Measurements from ENCODE around the gene BARD1.
"Not testable (repeated sequence)": the region's sequence is repeated elsewhere in the genome, so short reads cannot be mapped to it uniquely, and the experiment has no call there.

BARD1 gene

GRCh38 chr2:214808981-214809750 lies at the start of gene BARD1:
TSS of gene BARD1 (minus strand) at chr2:214809683. CDS start at chr2:214809569, 114 bp downstream.
- DNase-seq, result no peak

- no peak for DNase-seq
These were observed 46.7 kb upstream of the BARD1 start for GRCh38 chr2:214856137-214856536.

DNA sequence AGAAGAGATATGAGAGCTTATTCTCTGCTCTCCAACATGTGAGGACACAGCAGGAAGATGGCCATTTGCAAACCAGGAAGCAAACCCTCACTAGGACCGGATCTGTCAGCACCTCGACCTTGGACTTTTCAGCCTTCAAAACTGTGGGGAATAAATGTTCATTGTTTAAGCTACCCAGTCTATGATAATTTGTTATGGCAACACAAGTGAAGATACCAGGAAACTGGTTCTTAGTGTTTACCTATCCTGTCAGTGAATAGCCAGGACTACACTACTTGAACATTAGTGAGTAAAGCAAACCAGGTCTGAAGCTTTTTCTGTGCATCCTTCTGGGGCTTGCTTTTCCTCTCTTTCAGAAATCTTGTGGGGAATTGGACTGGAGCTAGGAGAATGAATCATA lies 44.4 kb upstream of the BARD1 start:
- DNase-seq, result no peak

GRCh38 chr2:214843823-214844222 lies 34.3 kb upstream of the BARD1 start:
- DNase-seq, result no peak

DNA sequence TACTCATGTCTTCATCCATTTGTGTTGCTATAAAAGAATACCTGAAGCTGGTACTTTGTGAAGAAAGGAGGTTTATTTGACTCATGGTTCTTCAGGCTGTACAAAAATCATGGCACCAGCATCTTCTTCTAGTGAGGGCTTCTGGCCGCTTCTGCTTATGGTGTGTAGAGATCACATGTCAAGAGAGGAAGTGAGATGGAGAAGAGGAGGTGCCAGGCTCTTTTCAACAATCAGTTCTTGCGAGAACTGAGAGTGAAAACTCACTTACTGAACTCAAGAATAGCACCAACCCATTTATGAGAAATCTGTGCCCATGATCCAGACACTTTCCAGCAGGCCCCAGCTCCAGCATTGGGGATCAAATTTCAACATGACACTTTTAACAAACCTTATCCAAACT lies 30.0 kb upstream of the BARD1 start:
- DNase-seq, result no peak

DNA sequence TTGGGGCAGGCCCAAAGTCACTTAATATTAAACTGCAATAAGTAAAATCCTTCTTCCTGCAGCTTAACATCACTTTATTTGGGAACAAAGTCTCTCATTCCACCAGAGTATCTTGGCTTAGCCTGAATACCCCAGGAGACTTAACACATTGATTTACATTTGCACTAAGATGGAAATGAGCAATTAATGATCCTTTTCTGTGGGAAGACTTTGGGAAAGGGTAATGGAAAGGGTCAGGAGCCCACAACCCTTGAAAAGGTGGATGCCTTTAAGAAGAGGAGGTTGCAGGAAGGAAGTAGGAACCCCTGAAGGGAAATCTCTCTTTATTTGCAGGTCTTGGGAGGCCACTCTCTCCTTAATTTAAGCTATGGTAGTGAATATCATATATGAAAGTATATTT lies 28.0 kb upstream of the BARD1 start:
- no peak for DNase-seq

DNA sequence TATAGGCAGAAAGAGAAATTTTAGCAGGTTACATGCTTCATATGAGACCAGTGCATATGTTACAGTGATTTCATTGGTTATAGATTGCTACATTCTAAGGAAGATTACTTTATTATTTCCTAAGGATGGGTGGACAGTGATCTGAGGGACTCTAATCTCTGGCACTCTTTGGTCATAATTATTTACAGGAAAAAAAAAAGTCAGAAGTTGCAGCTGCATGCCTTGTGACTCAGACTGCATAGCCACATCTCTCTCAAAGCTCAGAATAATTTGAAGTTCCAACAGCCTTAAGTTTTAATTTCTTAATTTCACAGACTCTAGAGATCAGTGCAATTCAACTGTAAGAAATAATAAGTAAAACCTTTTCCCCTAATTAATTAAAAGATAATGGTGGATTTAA lies 27.1 kb upstream of the BARD1 start:
- no peak for DNase-seq

GRCh38 chr2:214830794-214831346 lies 21.4 kb upstream of the BARD1 start:
- no peak for DNase-seq

GRCh38 chr2:214816008-214816533 lies 6.6 kb upstream of the BARD1 start:
- no peak for DNase-seq

- DNase-seq, result no peak
These were observed 1.2 kb upstream of the BARD1 start for GRCh38 chr2:214810671-214811070.

DNA sequence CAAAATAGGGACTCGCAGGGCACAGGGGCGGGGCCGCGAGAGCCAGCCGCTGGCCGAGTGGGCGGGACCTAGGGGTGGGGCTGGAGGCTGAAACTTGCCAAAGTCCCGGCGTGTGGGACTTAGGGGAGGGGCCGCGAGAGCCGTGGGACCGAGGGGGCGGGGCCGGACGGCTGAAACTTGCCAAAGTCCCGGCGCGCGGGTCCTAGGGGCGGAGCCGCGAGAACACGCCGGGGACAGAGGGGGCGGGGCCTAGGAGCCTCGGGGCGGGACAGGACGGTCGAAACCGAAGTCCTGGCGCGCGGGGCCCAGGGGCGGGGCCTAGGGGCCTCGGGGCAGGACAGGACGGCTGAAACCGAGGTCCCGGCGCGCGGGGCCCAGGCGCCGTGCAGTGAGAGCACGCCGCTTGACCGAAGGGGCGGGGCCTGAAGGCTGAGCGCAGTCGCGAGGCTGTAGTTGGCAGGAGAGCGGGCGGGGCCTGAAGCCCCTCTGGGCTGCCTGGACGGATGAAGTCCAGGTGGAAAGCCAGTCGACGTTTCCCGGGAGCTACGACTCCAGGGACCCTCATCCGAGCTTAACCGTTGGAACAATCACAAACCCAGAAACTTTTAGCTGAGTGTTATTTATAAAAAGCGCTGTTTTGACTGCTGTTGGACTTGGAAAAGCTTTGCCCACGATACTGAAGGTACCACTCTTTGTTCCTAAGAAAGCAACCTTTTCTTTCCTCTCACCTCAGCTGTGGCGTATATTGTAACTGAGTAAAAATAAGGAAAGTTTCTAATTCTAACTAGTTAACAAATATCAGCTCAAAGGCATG lies 475 bp upstream of the BARD1 start:
- DNase-seq, result no peak

GRCh38 chr2:214807653-214808052 lies 1.8 kb downstream of the BARD1 start:
- DNase-seq, result no peak

- DNase-seq, result no peak
These were observed 7.6 kb downstream of the BARD1 start for GRCh38 chr2:214801768-214802397.

- DNase-seq, result no peak
These were observed 8.4 kb downstream of the BARD1 start for GRCh38 chr2:214801068-214801467.

GRCh38 chr2:214800180-214800579 lies 9.3 kb downstream of the BARD1 start:
- no peak for DNase-seq

DNA sequence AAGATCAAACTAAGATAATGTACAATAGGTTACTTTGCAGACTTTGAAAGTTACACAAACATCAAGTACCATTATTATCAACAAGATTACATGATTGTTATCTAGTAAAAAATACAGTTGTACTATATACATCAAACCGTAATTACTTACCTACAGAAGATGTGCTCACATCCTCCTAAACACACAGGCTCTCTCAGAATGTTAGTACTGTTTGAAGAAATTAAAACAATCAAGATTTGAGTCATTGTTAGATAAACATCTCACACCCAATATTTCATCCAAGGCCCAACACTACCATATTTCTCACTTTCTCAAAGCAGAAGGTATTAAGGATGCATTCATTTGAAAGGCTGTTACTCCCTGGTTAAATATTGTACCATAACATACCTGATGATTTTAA lies 12.6 kb downstream of the BARD1 start:
- DNase-seq, result no peak

GRCh38 chr2:214783181-214783580 lies 26.3 kb downstream of the BARD1 start:
- DNase-seq, result not testable (repeated sequence)

- no peak for DNase-seq
These were observed 26.8 kb downstream of the BARD1 start for GRCh38 chr2:214782671-214783070.

- no peak for DNase-seq
These were observed 28.3 kb downstream of the BARD1 start for GRCh38 chr2:214781226-214781625.

GRCh38 chr2:214775971-214776370 lies 33.5 kb downstream of the BARD1 start:
- no peak for DNase-seq

- DNase-seq, result no peak
These were observed 35.4 kb downstream of the BARD1 start for GRCh38 chr2:214774108-214774507.

GRCh38 chr2:214772443-214773015 lies 37.0 kb downstream of the BARD1 start:
- DNase-seq, result no peak

GRCh38 chr2:214765180-214765579 lies 44.3 kb downstream of the BARD1 start:
- DNase-seq, result no peak
